ENCODE measurements around the gene TTLL13. TPM values are rescaled to one million over a fixed set of nuclear protein-coding genes. Genes with fewer than 3 reads are reported as not detected.

The TTLL13 gene
- total and polyA plus RNA-seq, 9 of the 15 experiments (the other 6 are each of a cell fraction or from before 2014, with no cell fraction given) = 0.05 to 0.24 (median 0.11) TPM; not detected in 1

DNA sequence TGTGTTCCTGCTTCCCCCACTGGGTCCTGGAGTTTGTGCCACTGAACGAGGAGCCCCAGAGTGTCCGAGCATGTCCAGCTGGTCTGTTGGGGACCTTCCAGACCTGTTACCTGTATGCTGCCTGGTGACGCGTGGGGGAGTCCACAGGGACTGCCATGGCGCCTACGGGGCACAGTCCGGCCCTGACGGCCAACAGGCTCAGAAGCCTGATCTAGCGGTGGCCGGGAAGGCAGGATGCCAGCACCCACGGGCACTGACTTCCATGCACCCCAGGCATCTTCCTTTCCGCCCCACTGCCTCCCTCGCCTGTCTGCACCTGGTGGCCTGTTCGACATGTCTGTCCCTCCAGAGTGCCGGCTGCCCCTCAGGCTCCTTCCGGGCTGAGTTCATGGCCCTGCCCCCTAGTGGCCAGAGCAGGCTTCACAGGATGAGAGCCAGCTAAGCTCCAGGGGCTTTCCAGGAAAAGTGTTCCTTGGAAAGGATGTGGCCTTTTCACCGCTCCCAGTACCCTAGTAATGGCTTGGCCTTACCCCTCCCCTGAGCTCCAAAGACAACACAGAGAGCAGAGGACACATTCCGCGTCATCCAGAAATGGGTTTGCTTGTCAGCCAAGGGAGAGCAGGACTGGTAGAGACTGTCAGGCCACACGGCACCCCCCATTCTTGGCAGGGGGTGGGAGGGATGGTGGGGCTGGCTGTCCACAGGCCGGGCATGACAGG lies 51.8 kb downstream of the TTLL13 start (continued):
- no peak for TF ChIP-seq ZNF280B (CRISPR knock-in tag; IDR thresholded peaks at IDR 0.05)
- 0 out of 2 replicates have a peak, but pooled peaks have one; percentile 15 for TF ChIP-seq HCFC1 (IDR thresholded peaks at IDR 0.05; ENCODE audit: low read depth, low read length)
- no peak for TF ChIP-seq NR1H2 (CRISPR knock-in tag; IDR thresholded peaks at IDR 0.05)
- TF ChIP-seq SMAD4 (CRISPR knock-in tag; conservative IDR thresholded peaks at IDR 0.05) = peak; percentile 44; the same call in 1 of the 2 replicates
- TF ChIP-seq ZNF274 (IDR thresholded peaks at IDR 0.05; ENCODE audit: borderline replicate concordance, low read depth, low read length) = no peak
- TF ChIP-seq ZNF316 (IDR thresholded peaks at IDR 0.05) = peak; percentile 61
- no peak for TF ChIP-seq FOSL1 (tag; conservative IDR thresholded peaks at IDR 0.05)
- no peak for TF ChIP-seq STAT5B (CRISPR knock-in tag; IDR thresholded peaks at IDR 0.05)
- no peak for TF ChIP-seq CCNT2 (IDR thresholded peaks at IDR 0.05; ENCODE audit: borderline replicate concordance, extremely low read depth, insufficient read length, low read depth, low read length)
- no peak for TF ChIP-seq MYNN (IDR thresholded peaks at IDR 0.05)
- no peak for TF ChIP-seq MYNN (CRISPR knock-in tag; IDR thresholded peaks at IDR 0.05)
- no peak for TF ChIP-seq TFAM (CRISPR knock-in tag; conservative IDR thresholded peaks at IDR 0.05)
- no peak for TF ChIP-seq NCOR1 (IDR thresholded peaks at IDR 0.05)
- no peak for TF ChIP-seq RBM39 (optimal IDR thresholded peaks at IDR 0.05; ENCODE audit: low read depth, low read length)
- no peak for TF ChIP-seq ZFP36 (IDR thresholded peaks at IDR 0.05; ENCODE audit: low read depth, low read length, partially characterized antibody)
- peak in 2 of 3 experiments; percentile 36 to 61 for TF ChIP-seq YY1 (IDR thresholded peaks at IDR 0.05; ENCODE audit: borderline replicate concordance in 1 of 3, control insufficient read depth in 1 of 3, extremely low read depth in 1 of 3, insufficient read depth in 3 of 3, insufficient read length in 1 of 3, insufficient replicate concordance in 2 of 3, low read depth in 1 of 3, low read length in 2 of 3)
- peak; percentile 34; the same call in 1 of the 2 replicates for TF ChIP-seq PKNOX1 (IDR thresholded peaks at IDR 0.05)
- TF ChIP-seq, protein P1, sequence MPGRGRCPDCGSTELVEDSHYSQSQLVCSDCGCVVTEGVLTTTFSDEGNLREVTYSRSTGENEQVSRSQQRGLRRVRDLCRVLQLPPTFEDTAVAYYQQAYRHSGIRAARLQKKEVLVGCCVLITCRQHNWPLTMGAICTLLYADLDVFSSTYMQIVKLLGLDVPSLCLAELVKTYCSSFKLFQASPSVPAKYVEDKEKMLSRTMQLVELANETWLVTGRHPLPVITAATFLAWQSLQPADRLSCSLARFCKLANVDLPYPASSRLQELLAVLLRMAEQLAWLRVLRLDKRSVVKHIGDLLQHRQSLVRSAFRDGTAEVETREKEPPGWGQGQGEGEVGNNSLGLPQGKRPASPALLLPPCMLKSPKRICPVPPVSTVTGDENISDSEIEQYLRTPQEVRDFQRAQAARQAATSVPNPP (IDR thresholded peaks at IDR 0.05; ENCODE audit: borderline replicate concordance, insufficient read depth, insufficient read length) = no peak
- peak; percentile 30; the same call in 1 of the 2 replicates for TF ChIP-seq CXXC5 (CRISPR knock-in tag; IDR thresholded peaks at IDR 0.05)
- TF ChIP-seq CBFA2T3 (IDR thresholded peaks at IDR 0.05) = no peak

Data from K562 (cell line).